Right lung (tissue), 5 donors: Measurements from ENCODE around the gene IRF8. TPM values are rescaled to one million over a fixed set of nuclear protein-coding genes. Genes with fewer than 3 reads are reported as not detected.
"Not testable (repeated sequence)": the region's sequence is repeated elsewhere in the genome, so short reads cannot be mapped to it uniquely, and the experiment has no call there.

Experiments
- DNase-seq, 2 donors: peaks; one replicate each; pipeline ENCODE4 v3.0.0-alpha.2; 2013
- polyA plus RNA-seq, 5 donors: library from polyadenylated mRNA; unstranded; fragments of 120-200 nt; gene quantifications; one replicate each; pipeline versions ENCODE4 v1.2.1 to v1.2.3, GENCODE V29; 2013; ENCODE audit warnings: inconsistent platforms in 1 of 5, low replicate concordance in 1 of 5; ENCODE audit not compliant: insufficient read length in 5 of 5, insufficient read depth in 1 of 5

The IRF8 gene
- polyA plus RNA-seq, 5 donors = 10.2 to 13.8 (median 12.6) TPM

GRCh38 chr16:85931596-85932402 is 32.8 kb downstream of the IRF8 start:
- DNase-seq = no peak

DNA sequence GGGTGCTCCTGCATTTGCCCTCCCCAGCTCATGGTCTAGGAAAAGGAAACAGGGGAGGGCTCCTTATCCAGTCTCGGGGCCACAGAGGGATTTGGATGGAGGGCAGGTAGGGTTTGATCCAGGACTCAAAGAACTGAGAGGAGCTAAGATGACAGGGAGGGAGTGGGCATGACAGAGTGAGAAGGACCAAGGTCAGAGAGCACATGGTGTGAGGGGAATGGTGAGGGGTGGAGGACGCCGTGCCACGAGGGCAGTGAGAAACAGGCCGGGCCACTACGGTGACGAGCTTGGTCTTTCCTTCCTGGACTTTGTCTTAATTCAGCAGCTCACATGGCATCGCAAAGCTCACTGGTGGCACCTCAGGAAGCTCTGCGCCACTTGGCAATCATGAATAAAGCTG is 35.2 kb downstream of the IRF8 start:
- DNase-seq = no peak

GRCh38 chr16:85935391-85935973 is 36.5 kb downstream of the IRF8 start:
- no peak for DNase-seq

GRCh38 chr16:85935974-85936760 is 37.2 kb downstream of the IRF8 start:
- no peak for DNase-seq

DNA sequence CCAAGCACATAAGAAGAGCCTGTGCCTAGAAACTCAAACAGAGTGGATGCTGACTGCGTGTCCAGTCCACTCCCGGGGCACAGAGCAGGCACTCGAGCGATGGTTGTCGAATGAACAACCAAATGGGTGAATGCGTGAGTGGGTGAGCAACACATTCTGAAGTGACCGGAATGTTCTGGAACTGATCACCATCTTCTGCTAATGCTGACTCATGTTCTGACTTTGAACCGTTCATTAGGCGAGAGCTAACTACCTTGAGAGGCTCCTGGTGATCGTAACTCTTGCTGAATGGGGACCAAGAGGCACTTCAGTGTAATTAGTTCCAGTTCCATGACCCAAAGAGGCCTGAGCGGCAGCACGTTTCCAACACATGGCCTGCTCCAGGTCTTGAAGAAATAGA is 37.9 kb downstream of the IRF8 start:
- no peak for DNase-seq

- no peak for DNase-seq
Measured at GRCh38 chr16:85940214-85940613, 41.3 kb downstream of the IRF8 start.

DNA sequence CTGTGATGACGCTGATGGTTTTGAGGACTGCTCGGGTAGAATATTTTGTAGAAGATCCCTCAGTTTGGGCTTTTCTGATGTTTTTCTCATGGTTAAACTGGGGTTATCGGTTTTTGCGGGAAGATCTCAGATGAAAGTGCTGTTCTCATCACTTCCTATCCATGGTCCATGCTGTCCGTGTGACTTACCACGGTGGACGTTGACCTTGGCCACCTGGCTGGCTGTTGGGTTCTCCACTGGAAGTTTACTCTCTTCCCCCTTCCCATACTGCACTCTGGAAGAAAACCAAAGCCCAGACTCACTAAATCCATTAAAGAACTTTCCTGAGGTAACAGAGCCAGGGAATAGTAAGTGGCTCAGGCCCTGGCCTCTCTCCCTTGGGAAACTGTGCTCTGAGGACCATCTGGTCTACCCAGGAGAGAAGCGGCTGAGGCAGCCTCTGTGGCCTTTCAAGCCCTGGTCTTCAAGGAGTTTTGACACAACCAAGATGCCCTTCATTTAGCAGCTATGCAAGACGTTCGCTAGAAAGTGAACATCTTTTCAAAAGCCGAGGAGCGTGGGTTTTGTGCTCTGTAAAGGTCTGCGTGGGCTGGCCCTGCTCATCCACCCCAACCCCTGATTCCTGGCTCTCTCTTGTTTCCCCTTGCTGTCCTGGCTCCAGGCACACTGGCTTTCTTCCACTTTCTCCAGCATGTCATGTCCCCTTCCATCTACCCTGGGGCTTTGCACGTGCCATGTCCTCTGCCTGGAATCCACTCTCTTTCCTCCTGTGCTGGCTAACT is 43.1 kb downstream of the IRF8 start:
- DNase-seq = no peak

- not testable (repeated sequence) for DNase-seq
Measured at GRCh38 chr16:85942659-85943058, 43.7 kb downstream of the IRF8 start.

GRCh38 chr16:85943711-85944110 is 44.7 kb downstream of the IRF8 start:
- DNase-seq = no peak

DNA sequence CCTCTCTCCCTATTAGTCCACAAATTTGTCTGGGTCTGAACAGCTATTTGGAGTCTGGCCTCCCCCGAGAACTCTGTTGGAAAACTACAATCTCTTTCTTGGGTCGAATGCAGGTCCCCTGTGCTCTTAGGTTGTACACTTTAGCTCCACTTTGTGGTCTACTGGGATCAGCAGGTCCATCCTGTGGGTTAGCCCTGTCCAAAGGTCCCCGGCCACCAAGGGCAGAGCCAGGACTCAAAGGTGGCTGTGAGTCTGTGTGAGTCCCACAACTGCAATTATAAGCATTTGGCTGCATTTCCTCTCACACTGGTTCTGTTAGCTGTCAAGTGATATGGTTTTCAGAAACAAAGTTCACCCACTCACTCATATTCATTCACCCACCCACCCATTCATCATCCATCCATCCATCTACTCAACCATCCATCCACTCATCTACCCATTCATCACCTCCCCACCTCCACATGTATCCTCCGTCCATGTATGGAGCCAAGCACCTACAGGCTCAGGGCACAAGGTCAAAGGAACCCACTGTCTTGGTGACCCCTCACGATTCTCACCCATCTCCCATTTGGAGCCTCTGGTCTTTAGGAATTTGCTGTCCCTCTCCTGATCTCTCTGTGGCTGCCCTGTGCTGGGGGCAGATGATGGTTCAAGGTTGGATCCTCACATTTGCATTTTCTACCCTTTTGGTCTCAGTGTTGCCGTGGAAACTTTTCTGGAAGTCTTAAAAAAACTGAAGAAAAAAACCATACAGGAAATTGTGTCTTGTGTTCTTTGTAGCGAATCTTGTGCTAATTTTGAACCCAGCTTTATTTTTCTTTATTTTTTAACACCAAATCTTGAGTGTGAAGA is 45.8 kb downstream of the IRF8 start:
- DNase-seq = no peak

GRCh38 chr16:85945424-85945751 is 46.4 kb downstream of the IRF8 start:
- DNase-seq = no peak

DNA sequence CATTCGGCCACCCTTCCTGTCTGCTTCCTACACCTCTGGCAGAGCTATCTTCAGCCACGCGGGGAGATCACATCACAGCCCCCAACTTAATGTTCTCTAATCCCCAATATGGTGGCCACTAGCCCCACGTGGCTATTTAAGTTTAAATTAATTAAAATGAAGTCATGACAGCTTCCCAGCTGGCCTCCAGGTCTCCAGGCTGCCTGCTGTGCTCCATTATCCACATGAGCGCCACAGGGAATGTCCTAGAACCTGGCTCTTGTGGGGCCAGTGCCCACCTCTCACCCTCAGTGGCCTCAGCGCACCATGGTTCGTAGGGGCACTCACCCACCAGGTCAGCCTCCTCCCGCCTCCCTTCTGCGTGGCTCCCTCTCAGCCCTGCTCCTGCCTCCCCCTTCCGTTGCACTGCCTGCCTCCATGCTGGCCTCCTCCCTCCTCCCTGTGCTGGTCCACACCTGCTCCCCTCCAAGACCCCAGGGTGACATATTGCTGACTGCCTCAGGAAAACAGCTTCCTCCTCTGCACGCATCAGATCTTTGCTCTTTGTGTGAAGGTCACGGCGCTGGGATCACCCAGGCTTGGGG is 47.7 kb downstream of the IRF8 start:
- no peak for DNase-seq

- no peak for DNase-seq
Measured at GRCh38 chr16:85947230-85948137, 48.5 kb downstream of the IRF8 start.

GRCh38 chr16:85948138-85948509 is 49.2 kb downstream of the IRF8 start:
- DNase-seq = no peak

DNA sequence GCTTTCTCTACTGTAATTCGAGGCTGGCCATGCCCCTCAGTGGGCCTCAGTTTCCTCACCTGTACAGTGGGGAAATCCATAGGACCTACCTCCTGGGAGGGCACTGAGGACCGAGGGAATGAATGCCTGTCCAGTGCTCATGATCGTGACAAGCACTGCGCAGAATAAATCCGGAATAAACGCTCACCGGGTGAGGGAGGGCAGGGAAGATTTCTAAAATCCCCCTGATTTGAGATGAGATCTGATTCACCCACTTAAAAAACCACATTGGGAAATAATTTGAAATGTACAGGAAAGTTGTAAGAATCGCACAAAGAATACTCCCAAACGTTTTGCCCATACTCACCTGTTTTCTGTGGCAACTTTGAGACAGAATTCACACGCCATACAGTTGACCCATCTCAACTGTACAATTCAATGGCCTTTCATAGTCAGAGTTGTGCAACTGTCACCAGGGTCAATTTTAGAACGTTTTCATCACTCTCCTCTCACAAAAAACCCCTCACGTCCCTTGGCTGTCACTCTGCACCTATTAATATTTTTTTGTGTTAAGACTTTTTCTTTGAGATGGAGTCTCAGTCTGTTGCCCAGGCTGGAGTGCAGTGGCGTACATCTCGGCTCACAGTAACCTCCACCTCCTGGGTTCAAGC is 49.8 kb downstream of the IRF8 start:
- DNase-seq = no peak

GRCh38 chr16:85950136-85950918 is 51.4 kb downstream of the IRF8 start:
- no peak for DNase-seq

GRCh38 chr16:85952197-85952596 is 53.2 kb downstream of the IRF8 start:
- no peak for DNase-seq

GRCh38 chr16:85952811-85953210 is 53.8 kb downstream of the IRF8 start:
- no peak for DNase-seq
